Activated CD8-positive, alpha-beta T cell treated with anti-CD3 and anti-CD28 coated beads for 36 hours (primary cell): ENCODE measurements around the gene TGIF2. TPM values are rescaled to one million over a fixed set of nuclear protein-coding genes. Genes with fewer than 3 reads are reported as not detected.

Experiments
- ATAC-seq: fragments of 200-7000 bp; cut with Tn5 transposase; one replicate; pipeline ENCODE4 v1.10.0; 2021; ENCODE audit warnings: mild to moderate bottlenecking, moderate library complexity
- CTCF ChIA-PET: fragments of 350-600 bp; sonication (Branson Sonifier 250); formaldehyde crosslinking; loops from one replicate; lab custom pipeline; 2021; ENCODE audit warnings: antibody characterized with exemption; lab: Charles Lee
- POLR2A ChIA-PET: fragments of 350-600 bp; sonication (Branson Sonifier 250); formaldehyde crosslinking; loops from one replicate; lab custom pipeline; 2021; ENCODE audit warnings: antibody characterized with exemption; lab: Charles Lee
- DNase-seq: peaks from one replicate; pipeline ENCODE4 v3.0.0-alpha.2; 2020
- H3K27ac Mint-ChIP-seq: one replicate; pipeline ENCODE4 v1.8.0; 2021; ENCODE audit warnings: mild to moderate bottlenecking, mixed read lengths
- H3K27me3 Mint-ChIP-seq: one replicate; pipeline ENCODE4 v1.8.0; 2021; ENCODE audit warnings: mixed read lengths
- H3K36me3 Mint-ChIP-seq: one replicate; pipeline ENCODE4 v1.8.0; 2021; ENCODE audit warnings: low read depth, mixed read lengths
- H3K4me1 Mint-ChIP-seq: one replicate; pipeline ENCODE4 v1.8.0; 2021; ENCODE audit warnings: low read depth, mixed read lengths
- H3K4me3 Mint-ChIP-seq: one replicate; pipeline ENCODE4 v1.8.0; 2021; ENCODE audit warnings: mild to moderate bottlenecking, moderate library complexity, mixed read lengths
- H3K9me3 Mint-ChIP-seq: one replicate; pipeline ENCODE4 v1.8.0; 2021; ENCODE audit warnings: mixed read lengths
- intact Hi-C: fragments of 100-400 bp; cut with micrococcal nuclease; formaldehyde crosslinking; loops from one replicate; pipeline ENCODE4 v1.10.0; 2022
- total RNA-seq, 2 experiments: library from RNA; stranded (reverse); gene quantifications; one replicate each; pipeline ENCODE4 v1.2.3, GENCODE V29; 2021
- TF ChIP-seq, protein P1 (sequence below): fragments of 200-600 bp; IDR thresholded peaks from one replicate; pipeline ENCODE4 v1.8.0; 2022; ENCODE audit warnings: antibody characterized with exemption, mild to moderate bottlenecking

The TGIF2 gene
- total RNA-seq, 2 experiments from 2014 or later, result 55.3 to 56.8 TPM

DNA sequence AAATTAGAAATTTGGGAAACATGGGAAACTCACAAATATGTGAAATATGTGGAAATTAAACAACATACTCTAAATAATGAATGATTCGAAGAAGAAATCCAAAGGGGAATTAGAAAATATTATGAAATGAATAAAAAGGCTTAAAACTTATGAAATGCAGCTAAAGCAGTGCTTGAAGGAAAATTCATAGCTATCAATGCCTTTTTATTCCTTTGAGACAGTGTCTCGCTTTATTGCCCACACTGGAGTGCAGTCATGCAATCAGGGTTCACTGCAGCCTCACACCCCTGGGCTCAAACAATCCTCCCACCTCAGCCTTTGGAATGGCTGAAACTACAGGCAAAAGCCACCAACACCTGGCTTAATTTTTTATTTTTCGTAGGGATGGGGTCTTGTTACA is 7.9 kb upstream of the TGIF2 start:
- CTCF ChIA-PET, result interaction anchor here (1.2 kb wide), 1 partner anchor 12 kb away, joined by 3 read pairs; no protein-coding TSS in a partner anchor
- Mint-ChIP-seq H3K4me3 (no peak overlapping the region), H3K36me3 (peaks cover 9% of the 10 kb centered on the region), H3K9me3 (peaks cover 7% of the 10 kb centered on the region), H3K27ac (no peak overlapping the region), H3K27me3 (no peaks in the 10 kb centered on the region), H3K4me1 (peaks cover 3% of the 10 kb centered on the region)
- DNase-seq, result no peak
- intact Hi-C loops, result no loop called here
- POLR2A ChIA-PET, result no interaction called here
- TF ChIP-seq, protein P1, sequence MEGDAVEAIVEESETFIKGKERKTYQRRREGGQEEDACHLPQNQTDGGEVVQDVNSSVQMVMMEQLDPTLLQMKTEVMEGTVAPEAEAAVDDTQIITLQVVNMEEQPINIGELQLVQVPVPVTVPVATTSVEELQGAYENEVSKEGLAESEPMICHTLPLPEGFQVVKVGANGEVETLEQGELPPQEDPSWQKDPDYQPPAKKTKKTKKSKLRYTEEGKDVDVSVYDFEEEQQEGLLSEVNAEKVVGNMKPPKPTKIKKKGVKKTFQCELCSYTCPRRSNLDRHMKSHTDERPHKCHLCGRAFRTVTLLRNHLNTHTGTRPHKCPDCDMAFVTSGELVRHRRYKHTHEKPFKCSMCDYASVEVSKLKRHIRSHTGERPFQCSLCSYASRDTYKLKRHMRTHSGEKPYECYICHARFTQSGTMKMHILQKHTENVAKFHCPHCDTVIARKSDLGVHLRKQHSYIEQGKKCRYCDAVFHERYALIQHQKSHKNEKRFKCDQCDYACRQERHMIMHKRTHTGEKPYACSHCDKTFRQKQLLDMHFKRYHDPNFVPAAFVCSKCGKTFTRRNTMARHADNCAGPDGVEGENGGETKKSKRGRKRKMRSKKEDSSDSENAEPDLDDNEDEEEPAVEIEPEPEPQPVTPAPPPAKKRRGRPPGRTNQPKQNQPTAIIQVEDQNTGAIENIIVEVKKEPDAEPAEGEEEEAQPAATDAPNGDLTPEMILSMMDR, result no peak
- no peak for ATAC-seq

DNA sequence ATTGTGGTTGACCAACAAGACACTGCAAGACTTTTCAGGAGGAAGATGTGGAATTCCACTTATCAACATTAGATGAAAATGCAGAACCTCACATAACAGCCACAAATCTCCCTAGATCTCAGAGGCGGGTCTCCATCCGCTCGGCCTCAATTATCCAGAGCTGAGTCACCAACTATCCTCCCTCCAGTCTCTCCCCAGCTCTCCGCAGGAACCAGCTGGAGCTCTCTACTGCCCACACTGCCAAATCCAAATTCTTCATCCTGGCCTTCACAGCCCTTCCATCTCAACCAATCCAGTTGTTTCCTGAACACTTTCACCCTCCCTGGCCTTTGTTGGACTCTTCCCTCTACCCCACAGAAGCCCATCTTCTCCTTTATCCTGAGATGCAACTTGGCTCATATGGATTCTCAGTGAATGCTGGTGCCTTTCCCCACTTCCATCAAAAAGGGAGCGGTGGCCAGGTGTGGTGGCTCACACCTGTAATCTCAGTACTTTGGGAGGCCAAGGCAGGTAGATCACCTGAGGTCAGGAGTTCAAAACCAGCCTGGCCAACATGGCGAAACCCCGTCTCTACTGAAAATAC is 3.5 kb upstream of the TGIF2 start:
- no peaks in the 10 kb centered on the region for H3K27me3 Mint-ChIP-seq
- peaks cover 13% of the 10 kb centered on the region for H3K4me1 Mint-ChIP-seq
- TF ChIP-seq, protein P1, result no peak
- no peak overlapping the region for H3K4me3 Mint-ChIP-seq
- peaks cover 4% of the 10 kb centered on the region for H3K9me3 Mint-ChIP-seq
- ChIA-PET POLR2A (interaction anchor here (13.8 kb wide), 1 partner anchor 21 kb away, joined by 214 read pairs; no protein-coding TSS in a partner anchor), CTCF (interaction anchor here (1.0 to 2.2 kb wide), 5 partner anchors 11 to 36 kb away, joined by 3 to 9 read pairs (median 3); partner anchors contain the start of gene RAB5IF)
- no peak overlapping the region for H3K27ac Mint-ChIP-seq
- no peak for ATAC-seq
- DNase-seq, result no peak
- H3K36me3 Mint-ChIP-seq, result peaks cover 11% of the 10 kb centered on the region
- intact Hi-C loops, result loop anchor here (5.0 kb wide), 1 partner anchor 37 kb away; the partner anchor contains the start of gene RAB5IF

DNA sequence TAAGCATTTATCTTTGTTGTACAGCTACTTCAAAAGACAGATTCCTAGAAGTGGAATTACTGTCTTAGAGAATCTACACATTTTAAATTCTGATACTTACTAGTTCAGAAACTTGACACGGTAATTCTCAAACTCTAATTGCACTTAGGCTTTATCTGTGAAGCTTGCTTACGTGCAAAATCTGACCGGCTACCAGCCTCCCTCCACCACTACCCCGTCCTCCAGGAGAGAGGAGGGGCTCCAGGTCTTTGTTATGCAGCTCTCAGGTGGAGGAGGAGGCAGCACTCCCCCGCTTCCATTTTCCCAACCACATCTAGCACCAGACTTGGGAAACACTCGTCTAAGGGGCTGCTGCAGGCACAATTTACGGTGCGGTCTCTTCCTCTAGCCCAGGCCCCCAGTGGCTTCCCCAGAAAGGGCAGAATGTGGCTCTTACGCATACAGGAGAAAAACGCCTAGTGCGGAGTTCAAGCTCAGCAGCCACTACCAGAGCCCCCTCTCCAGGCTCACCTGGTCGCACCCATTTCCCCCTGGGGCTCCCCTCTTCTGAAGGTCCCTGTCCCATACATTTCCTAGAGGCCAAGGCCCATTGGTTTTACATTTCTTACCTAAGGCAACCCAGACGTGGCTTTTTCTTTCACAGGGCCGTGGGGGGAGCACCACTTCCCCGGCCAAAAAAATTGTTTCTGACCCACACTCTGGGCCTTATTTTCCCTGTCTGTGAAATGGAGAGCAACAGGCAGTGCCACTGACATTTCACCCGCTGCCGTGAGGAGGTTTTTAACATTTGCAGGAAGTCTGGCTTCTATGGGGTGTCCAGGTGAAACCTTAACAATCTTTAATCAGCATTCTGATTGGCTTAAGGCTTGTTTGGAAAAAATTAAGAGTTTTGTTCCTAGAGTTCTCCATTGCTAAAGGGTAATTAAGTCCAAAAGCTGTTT is 1.6 kb upstream of the TGIF2 start:
- Mint-ChIP-seq H3K36me3 (peaks cover 22% of the 10 kb centered on the region), H3K4me1 (peaks cover 30% of the 10 kb centered on the region), H3K27me3 (no peaks in the 10 kb centered on the region), H3K9me3 (no peaks in the 10 kb centered on the region), H3K27ac (peak overlapping the region; percentile 96), H3K4me3 (peak overlapping the region; percentile 91)
- TF ChIP-seq, protein P1, result no peak
- DNase-seq (peak; percentile 49), ATAC-seq (no peak)
- ChIA-PET CTCF (interaction anchor here (0.8 to 2.2 kb wide), 6 partner anchors 14 to 66 kb away, joined by 3 to 10 read pairs (median 3); partner anchors contain the start of gene RAB5IF), POLR2A (interaction anchor here (0.8 to 13.8 kb wide), 8 partner anchors 10 to 106 kb away, joined by 3 to 214 read pairs (median 7); partner anchors contain the start of gene RAB5IF)
- intact Hi-C loops, result loop anchor here (5.0 kb wide), 1 partner anchor 35 kb away; the partner anchor contains the start of gene RAB5IF

DNA sequence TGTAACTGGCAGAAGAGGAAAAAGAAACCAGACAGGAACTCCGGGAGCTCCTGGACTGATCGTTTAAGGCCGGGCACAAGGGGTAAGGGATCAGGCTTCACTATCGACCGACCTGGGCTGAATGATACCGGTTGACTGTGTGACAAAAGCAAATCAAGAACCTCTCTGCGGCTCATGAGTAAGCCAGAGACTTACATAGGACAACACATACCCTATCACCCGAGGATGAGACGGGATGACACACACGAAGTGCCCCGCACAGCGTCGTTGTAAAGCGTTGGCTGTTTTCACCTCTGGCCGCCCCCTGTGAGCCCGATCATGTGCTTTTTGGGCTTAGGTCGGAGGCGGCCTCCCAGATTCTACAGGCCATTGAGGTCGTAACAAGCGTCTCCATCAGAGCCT is 695 bp upstream of the TGIF2 start:
- DNase-seq (peak; percentile 89), ATAC-seq (peak; percentile 77)
- H3K36me3 Mint-ChIP-seq, result peaks cover 20% of the 10 kb centered on the region
- H3K4me1 Mint-ChIP-seq, result peaks cover 30% of the 10 kb centered on the region
- intact Hi-C loops, result loop anchor here (5.0 kb wide), 1 partner anchor 35 kb away; the partner anchor contains the start of gene RAB5IF
- TF ChIP-seq, protein P1, result no peak
- POLR2A ChIA-PET, result interaction anchor here (0.6 to 13.8 kb wide), 9 partner anchors 10 to 606 kb away, joined by 3 to 214 read pairs (median 6); partner anchors contain the start of genes MROH8, RAB5IF and RPN2
- H3K27ac Mint-ChIP-seq, result peak overlapping the region; percentile 96
- peak overlapping the region; percentile 91 for H3K4me3 Mint-ChIP-seq
- H3K27me3 Mint-ChIP-seq, result no peaks in the 10 kb centered on the region
- CTCF ChIA-PET, result interaction anchor here (0.8 to 1.7 kb wide), 3 partner anchors 15 to 618 kb away, joined by 3 read pairs; partner anchors contain the start of gene SCAND1
- H3K9me3 Mint-ChIP-seq, result no peaks in the 10 kb centered on the region
